Endothelial cell of umbilical vein (primary cell): ENCODE data around the gene AQP2. TPM values are rescaled to one million over a fixed set of nuclear protein-coding genes. Genes with fewer than 3 reads are reported as not detected.

ENCODE experiments used
- BruUV-seq: library from RNA; stranded (reverse); fragments of 400-500 nt; replicated peaks from 2 replicates; lab custom pipeline; 2021; lab: Mats Ljungman, UMichigan
- CTCF ChIA-PET: fragments of 300-600, 350-600 bp; sonication (Branson Sonifier 250); formaldehyde crosslinking; loops from one replicate; lab custom pipeline; 2021; ENCODE audit warnings: antibody characterized with exemption, inconsistent platforms; lab: Charles Lee
- POLR2A ChIA-PET: fragments of 300-600, 350-600 bp; sonication (Branson Sonifier 250); formaldehyde crosslinking; loops from one replicate; lab custom pipeline; 2021; ENCODE audit warnings: antibody characterized with exemption, inconsistent platforms; lab: Charles Lee
- DNase-seq: peaks from one replicate; pipeline ENCODE4 v3.0.0-alpha.2; 2011; ENCODE audit warnings: low read depth, low spot score
- FAIRE-seq: peaks from 2 replicates; lab custom pipeline; 2011; peaks lifted over from hg19 to GRCh38; lab: Jason Lieb, UNC
- H2AFZ ChIP-seq: 2 replicates; pipeline ENCODE4 v1.6.0; 2012; ENCODE audit warnings: low read depth, low read length, control low read depth, inconsistent platforms
- H3K27ac ChIP-seq: 2 replicates; pipeline ENCODE4 v1.5.1; 2011; ENCODE audit warnings: low read depth, mild to moderate bottlenecking, control low read depth, low read length, moderate library complexity; ENCODE audit not compliant: insufficient read depth
- H3K27me3 ChIP-seq, 2 experiments: 2 replicates each; pipeline versions ENCODE4 v1.6.0 to v1.6.1; 2011; ENCODE audit warnings: low read length in 2 of 2, mixed read lengths in 1 of 2; ENCODE audit not compliant: control insufficient read depth in 2 of 2, insufficient read depth in 2 of 2
- H3K36me3 ChIP-seq, 2 experiments: 2 replicates in 1 of 2; 3 replicates in 1 of 2; pipeline ENCODE4 v1.5.1; 2011; ENCODE audit warnings: low read length in 2 of 2, mild to moderate bottlenecking in 1 of 2, moderate library complexity in 1 of 2; ENCODE audit not compliant: control insufficient read depth in 2 of 2, insufficient read depth in 2 of 2; ENCODE audit errors: extremely low read depth in 1 of 2
- H3K4me1 ChIP-seq: 3 replicates; pipeline ENCODE4 v1.5.1; 2011; ENCODE audit warnings: mild to moderate bottlenecking, low read length; ENCODE audit not compliant: control insufficient read depth, insufficient read depth; ENCODE audit errors: extremely low read depth
- H3K4me2 ChIP-seq: 2 replicates; pipeline ENCODE4 v1.6.1; 2011; ENCODE audit warnings: low read length, control low read depth, mixed read lengths; ENCODE audit not compliant: insufficient read depth
- H3K4me3 ChIP-seq, 3 experiments: fragments of 200-600 bp in 1 of 3; sonication (generic), shearing (Covaris generic) in 1 of 3; replicated peaks in 1 of 3; 2 replicates each; pipeline ENCODE4 v1.5.1; 2011 to 2016; ENCODE audit warnings: control low read depth in 3 of 3, low read length in 3 of 3, mild to moderate bottlenecking in 2 of 3, inconsistent platforms in 1 of 3, low read depth in 1 of 3, moderate library complexity in 1 of 3; ENCODE audit not compliant: insufficient read depth in 1 of 3
- H3K79me2 ChIP-seq: 2 replicates; pipeline ENCODE4 v1.6.0; 2012; ENCODE audit warnings: low read length, inconsistent platforms; ENCODE audit not compliant: control insufficient read depth, insufficient read depth
- H3K9ac ChIP-seq: replicated peaks from 2 replicates; pipeline ENCODE3; 2011; ENCODE audit warnings: low read length, control low read depth; ENCODE audit not compliant: insufficient read depth; ENCODE audit errors: extremely low read depth
- H3K9me1 ChIP-seq: replicated peaks from 3 replicates; pipeline ENCODE4 v1.6.0; 2011; ENCODE audit warnings: mild to moderate bottlenecking, low read length; ENCODE audit not compliant: control insufficient read depth, insufficient read depth; ENCODE audit errors: extremely low read depth
- H3K9me3 ChIP-seq: replicated peaks from 2 replicates; pipeline ENCODE4 v1.5.1; 2012; ENCODE audit warnings: low read length, inconsistent platforms; ENCODE audit not compliant: control insufficient read depth, insufficient read depth
- H4K20me1 ChIP-seq: replicated peaks from 2 replicates; pipeline ENCODE3; 2011; ENCODE audit warnings: mild to moderate bottlenecking, low read length; ENCODE audit not compliant: control insufficient read depth, insufficient read depth; ENCODE audit errors: extremely low read depth
- CTCF ChIP-seq, 2 donors: IDR thresholded peaks; 1 replicate in 1 of 2; 2 replicates in 1 of 2; pipeline ENCODE4 v1.5.1; 2011; ENCODE audit warnings: low read length in 2 of 2, mild to moderate bottlenecking in 2 of 2, moderate library complexity in 2 of 2, control low read depth in 1 of 2, inconsistent platforms in 1 of 2, low read depth in 1 of 2; ENCODE audit not compliant: insufficient read depth in 1 of 2; ENCODE audit errors: extremely low read depth in 1 of 2
- EZH2 ChIP-seq: IDR thresholded peaks from 2 replicates; pipeline ENCODE4 v1.6.1; 2012; ENCODE audit warnings: borderline replicate concordance, low read depth, mild to moderate bottlenecking, moderate library complexity, low read length, inconsistent platforms; ENCODE audit not compliant: severe bottlenecking
- FOS ChIP-seq: IDR thresholded peaks from 2 replicates; pipeline ENCODE4 v1.6.1; 2011; ENCODE audit warnings: mild to moderate bottlenecking, low read length, moderate library complexity, borderline replicate concordance; ENCODE audit not compliant: insufficient read depth
- GATA2 ChIP-seq: IDR thresholded peaks from 2 replicates; pipeline ENCODE4 v1.7.0; 2011; ENCODE audit warnings: low read depth, mild to moderate bottlenecking, moderate library complexity, mixed read lengths, low read length; ENCODE audit not compliant: insufficient read length, insufficient read depth
- JUN ChIP-seq: IDR thresholded peaks from 2 replicates; pipeline ENCODE4 v1.6.1; 2011; ENCODE audit warnings: borderline replicate concordance, low read depth; ENCODE audit not compliant: insufficient read length, insufficient read depth
- MYC ChIP-seq: IDR thresholded peaks from one replicate; pipeline ENCODE4 v1.6.1; 2011; ENCODE audit warnings: mild to moderate bottlenecking, low read depth, low read length
- POLR2A ChIP-seq: IDR thresholded peaks from 2 replicates; pipeline ENCODE4 v1.6.1; 2012; ENCODE audit warnings: low read depth, mild to moderate bottlenecking, control low read depth, low read length
- POLR2AphosphoS5 ChIP-seq: IDR thresholded peaks from 2 replicates; pipeline ENCODE4 v1.6.1; 2012; ENCODE audit warnings: low read depth, mild to moderate bottlenecking, control low read depth, low read length, moderate library complexity; ENCODE audit not compliant: insufficient read depth
- dilution Hi-C: fragments of 300-500 bp; cut with MboI; formaldehyde crosslinking; loops from one replicate; pipeline ENCODE4 v1.15.0; 2019; ENCODE audit warnings: low sequenced_read_pairs; ENCODE audit not compliant: extremely low pct_ligation_motif_present
- intact Hi-C: fragments of 100-400 bp; cut with micrococcal nuclease; formaldehyde crosslinking; loops from one replicate; pipeline ENCODE4 v1.10.0; 2022
- polyA plus RNA-seq, 4 experiments: library from polyadenylated mRNA; depleted of rRNA in 3 of 4; stranded (reverse) in 3 of 4; unstranded in 1 of 4; fragments of >200 nt; gene quantifications; 2 replicates each; pipeline versions ENCODE4 v1.2.1 to v1.2.3, GENCODE V29; 2011 to 2012; ENCODE audit warnings: missing spikeins in 1 of 4
- total RNA-seq: library from RNA; stranded (reverse); gene quantifications from 2 replicates; pipeline ENCODE4 v1.2.3, GENCODE V29; 2021
- TF ChIP-seq, protein P1 (sequence below): IDR thresholded peaks from 2 replicates; pipeline ENCODE4 v1.6.1; 2011; ENCODE audit not compliant: insufficient read depth, insufficient read length

The AQP2 gene
- total and polyA plus RNA-seq, 2 donors (not counting 3 experiments of a cell fraction or from before 2014, with no cell fraction given), result not detected

GRCh38 chr12:49905718-49906314, 44.7 kb upstream of the AQP2 start:
- intact Hi-C loops, result no loop called here
- POLR2A ChIA-PET, result no interaction called here
- FAIRE-seq, result no peak
- no peak overlapping the region for H3K4me2 ChIP-seq
- CTCF ChIA-PET, result interaction anchor here (0.9 to 2.9 kb wide), 6 partner anchors 13 to 134 kb away, joined by 3 to 15 read pairs (median 6); no protein-coding TSS in a partner anchor
- H3K36me3 ChIP-seq, result no peaks in the 10 kb centered on the region
- no peak for TF ChIP-seq CTCF (IDR thresholded peaks at IDR 0.05; ENCODE audit: extremely low read depth in 1 of 2, insufficient read depth in 1 of 2, low read depth in 1 of 2, low read length in 2 of 2)
- no peak for TF ChIP-seq EZH2
- dilution Hi-C loops, result no loop called here
- no peaks in the 10 kb centered on the region for H3K79me2 ChIP-seq
- H3K27ac ChIP-seq, result no peak overlapping the region
- peaks cover 4% of the 10 kb centered on the region for H3K4me1 ChIP-seq
- peaks cover 0 to 2% of the 10 kb centered on the region in 2 experiments for H3K27me3 ChIP-seq
- H4K20me1 ChIP-seq, result no peaks in the 10 kb centered on the region
- no peak for DNase-seq
- H3K4me3 ChIP-seq, result no peak overlapping the region
- H3K9me3 ChIP-seq, result no peaks in the 10 kb centered on the region
- H3K9ac ChIP-seq, result no peak overlapping the region
- BruUV-seq, result no TSS peak
- H3K9me1 ChIP-seq, result no peaks in the 10 kb centered on the region
- no peak overlapping the region for H2AFZ ChIP-seq

DNA sequence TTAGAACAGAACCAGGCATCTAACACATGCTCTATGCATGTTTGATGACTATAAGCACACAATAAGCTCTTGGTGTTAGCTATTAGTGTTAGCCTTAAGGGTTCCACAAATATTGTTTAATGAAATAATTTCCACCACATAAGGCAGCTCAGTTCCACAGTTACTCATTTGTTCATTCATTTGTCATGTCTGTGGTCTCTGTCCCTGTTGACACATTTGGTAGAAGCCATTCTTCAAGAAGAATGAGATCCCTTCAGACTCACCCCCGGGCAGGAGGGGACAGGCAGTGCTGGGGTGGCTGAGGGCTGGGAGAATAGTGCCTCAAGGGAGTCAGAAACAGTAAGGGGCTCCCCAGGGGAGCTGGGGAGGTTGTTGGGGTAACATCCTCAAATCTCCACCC, 43.2 kb upstream of the AQP2 start:
- no peaks in the 10 kb centered on the region for H3K9me3 ChIP-seq
- H3K9ac ChIP-seq, result no peak overlapping the region
- H3K4me2 ChIP-seq, result no peak overlapping the region
- CTCF ChIA-PET, result interaction anchor here (1.5 to 2.9 kb wide), 4 partner anchors 12 to 59 kb away, joined by 3 to 15 read pairs (median 8); no protein-coding TSS in a partner anchor
- no peak overlapping the region for H3K27ac ChIP-seq
- no peaks in the 10 kb centered on the region for H3K9me1 ChIP-seq
- H4K20me1 ChIP-seq, result no peaks in the 10 kb centered on the region
- BruUV-seq, result no TSS peak
- no peak overlapping the region for H3K4me3 ChIP-seq
- H2AFZ ChIP-seq, result no peak overlapping the region
- no peaks in the 10 kb centered on the region for H3K79me2 ChIP-seq
- DNase-seq, result no peak
- FAIRE-seq, result no peak
- H3K36me3 ChIP-seq, result no peaks in the 10 kb centered on the region
- H3K4me1 ChIP-seq, result peaks cover 4% of the 10 kb centered on the region
- POLR2A ChIA-PET, result no interaction called here
- dilution Hi-C loops (no loop called here), intact Hi-C loops (no loop called here)
- H3K27me3 ChIP-seq, result peaks cover 0 to 2% of the 10 kb centered on the region in 2 experiments
- TF ChIP-seq, protein P1, sequence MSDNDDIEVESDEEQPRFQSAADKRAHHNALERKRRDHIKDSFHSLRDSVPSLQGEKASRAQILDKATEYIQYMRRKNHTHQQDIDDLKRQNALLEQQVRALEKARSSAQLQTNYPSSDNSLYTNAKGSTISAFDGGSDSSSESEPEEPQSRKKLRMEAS, result no peak
- TF ChIP-seq POLR2A (no peak), GATA2 (no peak), MYC (no peak), JUN (no peak), FOS (no peak), CTCF (IDR thresholded peaks at IDR 0.05; ENCODE audit: extremely low read depth in 1 of 2, insufficient read depth in 1 of 2, low read depth in 1 of 2, low read length in 2 of 2) (no peak), EZH2 (no peak), POLR2AphosphoS5 (no peak)
